HG03280 (cell line): Measurements from ENCODE around the gene FIGNL2.
"Not testable (repeated sequence)": the region's sequence is repeated elsewhere in the genome, so short reads cannot be mapped to it uniquely, and the experiment has no call there.

ENCODE experiments used
- ATAC-seq: cut with Tn5 transposase; IDR thresholded peaks from one replicate; pipeline ENCODE4 v1.9.1; 2021; ENCODE audit warnings: mild to moderate bottlenecking, moderate library complexity; ENCODE audit not compliant: unreplicated experiment

FIGNL2 gene

DNA sequence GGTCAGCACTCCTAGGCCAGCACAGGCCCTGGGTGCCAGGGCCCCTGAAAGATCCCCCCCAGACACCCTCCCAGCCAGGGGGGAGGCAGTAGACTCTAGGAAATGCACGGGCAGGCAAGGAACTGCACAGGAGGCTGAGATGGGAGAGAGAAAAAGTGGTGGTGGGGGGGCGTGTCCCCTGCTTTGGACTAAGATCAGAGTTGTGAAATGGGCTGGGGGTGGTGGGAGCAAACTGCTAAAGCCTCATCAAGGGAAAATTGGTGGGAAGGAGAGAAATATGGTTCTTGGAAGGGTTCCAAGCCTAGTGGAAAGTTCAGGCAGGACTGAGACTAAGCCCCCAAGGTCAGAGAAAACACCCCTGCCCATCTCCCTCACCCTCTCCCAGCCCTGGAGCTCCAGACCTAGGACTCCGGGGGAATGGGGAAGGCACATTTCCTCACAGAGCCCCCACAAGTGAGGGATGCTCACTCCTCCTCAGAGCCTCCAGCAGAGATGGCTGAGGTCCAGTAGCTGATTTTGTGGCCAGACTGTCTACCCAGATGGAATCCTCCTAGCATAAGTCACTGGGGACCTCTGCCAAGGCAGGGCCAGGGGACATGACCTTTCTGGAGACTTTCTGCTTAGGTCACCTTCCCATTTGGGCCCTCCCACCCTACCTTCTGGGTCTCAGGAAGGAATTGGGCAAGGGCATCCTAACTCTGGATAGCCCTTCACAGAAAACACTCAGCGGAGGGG, 29.8 kb downstream of the FIGNL2 start:
- ATAC-seq: no peak

DNA sequence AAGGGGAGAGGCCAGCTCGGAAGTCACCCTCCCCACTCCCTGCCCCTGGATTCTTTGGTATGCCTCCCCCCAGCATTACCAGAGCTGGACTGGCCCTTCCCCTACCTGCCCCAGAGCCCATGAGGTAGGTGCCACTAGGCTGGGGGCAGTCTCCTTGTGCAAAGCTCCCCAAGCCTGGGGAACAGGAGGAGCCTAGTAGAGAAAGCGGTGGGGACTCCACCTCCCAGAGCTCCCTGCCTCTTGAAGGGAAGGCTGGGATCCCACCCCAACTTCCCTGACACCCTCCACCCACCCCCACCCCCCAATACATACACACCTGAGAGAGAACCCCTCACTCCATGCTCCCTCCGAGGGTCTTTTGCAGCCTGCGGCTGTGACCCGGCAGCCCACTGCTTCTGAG, 30.4 kb downstream of the FIGNL2 start:
- no peak for ATAC-seq

DNA sequence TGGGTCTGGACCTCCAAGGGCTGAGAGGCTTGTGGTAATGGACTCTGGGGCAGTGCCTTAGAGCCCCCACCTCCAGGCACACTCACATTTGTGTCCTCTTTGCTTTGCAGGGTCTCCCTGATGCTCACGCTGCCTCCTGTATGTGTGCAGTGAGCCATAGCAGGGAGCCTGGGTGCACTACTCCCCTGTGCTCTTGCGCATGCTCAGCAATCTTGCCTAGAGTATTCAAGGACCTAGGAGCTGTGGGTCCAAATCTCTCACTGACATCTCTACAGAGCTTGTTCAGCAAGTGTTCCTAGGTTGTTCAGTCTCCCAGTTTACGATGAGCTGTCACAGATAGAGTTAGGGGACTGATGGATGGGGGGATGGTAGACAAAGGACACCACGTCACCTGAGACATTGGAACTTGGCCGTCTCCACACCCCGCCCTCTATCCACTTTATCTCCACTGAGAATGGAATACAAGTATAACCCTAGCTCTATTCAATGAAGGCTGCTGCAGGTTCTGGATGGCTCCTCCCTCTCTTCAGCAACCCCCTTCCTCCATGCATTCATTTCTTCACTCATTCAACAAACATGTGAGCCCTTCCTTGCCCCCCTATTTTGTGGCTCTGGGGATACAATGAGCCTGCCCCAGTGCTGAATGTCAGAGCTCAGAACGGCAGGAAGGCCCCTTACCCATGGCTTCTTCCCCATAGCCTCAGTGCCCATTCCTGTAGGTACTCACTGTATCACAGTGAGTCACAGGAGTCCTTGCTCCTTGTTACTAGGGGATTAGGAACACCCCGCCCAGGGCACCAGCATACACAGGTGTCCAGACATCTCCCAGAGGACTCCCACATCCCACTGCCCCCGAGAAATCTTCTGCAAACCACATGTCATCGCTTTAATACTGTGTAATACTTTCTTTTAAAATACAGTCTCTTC, 31.2 kb downstream of the FIGNL2 start:
- ATAC-seq: no peak

DNA sequence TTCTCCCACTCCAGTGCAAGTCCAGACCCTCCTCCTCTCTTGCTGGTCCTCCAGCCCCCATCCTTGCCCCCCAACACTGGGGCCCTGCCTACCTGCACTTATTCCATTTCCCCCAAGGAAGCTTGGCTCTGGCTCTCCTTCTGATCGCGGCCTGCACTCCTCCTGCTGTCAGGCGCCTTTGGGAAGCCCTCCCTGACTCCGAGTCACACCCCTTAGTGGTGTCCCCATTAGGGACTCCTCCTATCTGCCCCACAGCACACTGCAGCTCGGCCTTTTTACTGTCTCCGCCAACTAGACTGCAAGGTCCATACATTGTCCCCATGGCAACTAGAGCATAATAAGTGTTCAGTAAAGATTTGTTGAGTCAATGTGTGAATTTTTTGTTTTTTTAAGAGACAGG, 32.9 kb downstream of the FIGNL2 start:
- no peak for ATAC-seq

DNA sequence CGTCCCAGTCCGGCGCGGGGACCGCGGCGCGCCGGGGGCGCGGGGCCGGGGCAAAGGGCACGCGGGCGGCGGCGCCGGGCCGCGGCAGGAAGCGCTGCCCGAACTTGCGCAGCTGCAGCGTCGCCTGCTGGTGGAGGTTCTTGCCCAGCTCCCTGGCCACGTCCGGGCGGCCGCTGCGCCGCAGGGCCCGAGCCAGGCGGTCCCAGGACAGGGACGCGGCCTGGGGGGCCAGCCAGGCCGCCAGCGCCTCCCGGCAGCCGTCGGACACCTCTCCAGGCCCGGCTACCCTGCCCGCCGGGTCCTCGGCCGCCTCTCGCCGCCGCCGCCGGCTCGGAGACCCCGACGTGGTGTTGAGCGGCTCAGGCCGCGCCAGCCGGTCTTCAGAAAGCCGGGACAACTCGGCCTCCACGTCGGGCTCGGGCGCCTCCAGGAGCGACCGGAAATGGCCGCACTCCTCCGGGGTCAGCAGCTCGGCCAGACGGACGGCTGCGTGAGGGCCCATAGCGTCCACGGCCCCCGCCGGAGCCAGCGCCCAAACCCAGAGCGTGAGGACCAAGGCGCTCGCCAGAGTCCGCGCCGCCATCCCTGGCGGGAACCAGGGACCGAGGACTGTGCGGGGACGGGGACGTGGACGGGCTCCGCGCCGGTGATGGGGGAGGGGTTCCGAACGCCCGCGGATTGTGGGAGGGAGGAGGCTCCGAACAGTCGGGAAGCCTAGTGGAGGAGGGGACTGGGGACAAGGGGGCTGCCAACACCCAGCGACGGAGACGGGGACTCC, 34.0 kb downstream of the FIGNL2 start:
- ATAC-seq: no peak

DNA sequence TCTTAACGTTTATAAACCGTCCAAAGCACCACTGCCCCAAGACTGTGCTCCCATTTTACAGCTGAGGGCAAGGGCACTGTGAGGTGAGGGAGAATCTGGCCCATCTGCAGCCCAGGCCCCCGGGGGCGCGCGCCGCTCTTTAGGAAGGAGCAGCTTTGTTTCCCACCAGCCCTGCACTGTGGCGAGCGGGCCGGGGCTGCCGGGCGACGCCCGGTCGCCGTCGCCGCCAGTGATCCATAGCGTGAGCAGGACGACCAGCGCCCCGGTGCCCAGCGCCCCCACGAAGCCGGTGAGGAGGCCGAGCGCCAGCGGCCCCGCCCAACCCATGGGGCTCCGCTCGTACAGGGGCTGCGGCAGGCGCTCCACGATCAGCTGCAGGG, 34.6 kb downstream of the FIGNL2 start:
- no peak for ATAC-seq

DNA sequence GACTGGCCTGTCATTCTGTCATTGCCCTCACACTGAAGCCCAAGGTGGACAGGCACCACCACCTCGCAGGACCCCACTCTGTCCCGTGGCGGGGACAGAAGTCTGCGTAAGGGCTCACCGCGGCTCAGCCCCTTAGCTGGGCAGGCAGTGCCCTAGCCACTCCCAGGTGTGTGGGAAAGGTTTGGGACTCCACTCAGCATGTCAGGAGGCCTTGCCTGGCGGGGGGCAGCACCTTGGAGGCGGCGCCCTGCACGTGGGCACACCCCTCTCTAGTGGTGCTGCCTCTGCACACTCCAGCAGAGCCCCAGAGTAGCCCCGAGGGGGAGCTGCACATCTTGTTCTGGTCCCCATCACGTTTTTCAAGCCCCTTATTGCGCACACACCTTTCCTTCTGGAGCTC, 35.6 kb downstream of the FIGNL2 start:
- no peak for ATAC-seq

DNA sequence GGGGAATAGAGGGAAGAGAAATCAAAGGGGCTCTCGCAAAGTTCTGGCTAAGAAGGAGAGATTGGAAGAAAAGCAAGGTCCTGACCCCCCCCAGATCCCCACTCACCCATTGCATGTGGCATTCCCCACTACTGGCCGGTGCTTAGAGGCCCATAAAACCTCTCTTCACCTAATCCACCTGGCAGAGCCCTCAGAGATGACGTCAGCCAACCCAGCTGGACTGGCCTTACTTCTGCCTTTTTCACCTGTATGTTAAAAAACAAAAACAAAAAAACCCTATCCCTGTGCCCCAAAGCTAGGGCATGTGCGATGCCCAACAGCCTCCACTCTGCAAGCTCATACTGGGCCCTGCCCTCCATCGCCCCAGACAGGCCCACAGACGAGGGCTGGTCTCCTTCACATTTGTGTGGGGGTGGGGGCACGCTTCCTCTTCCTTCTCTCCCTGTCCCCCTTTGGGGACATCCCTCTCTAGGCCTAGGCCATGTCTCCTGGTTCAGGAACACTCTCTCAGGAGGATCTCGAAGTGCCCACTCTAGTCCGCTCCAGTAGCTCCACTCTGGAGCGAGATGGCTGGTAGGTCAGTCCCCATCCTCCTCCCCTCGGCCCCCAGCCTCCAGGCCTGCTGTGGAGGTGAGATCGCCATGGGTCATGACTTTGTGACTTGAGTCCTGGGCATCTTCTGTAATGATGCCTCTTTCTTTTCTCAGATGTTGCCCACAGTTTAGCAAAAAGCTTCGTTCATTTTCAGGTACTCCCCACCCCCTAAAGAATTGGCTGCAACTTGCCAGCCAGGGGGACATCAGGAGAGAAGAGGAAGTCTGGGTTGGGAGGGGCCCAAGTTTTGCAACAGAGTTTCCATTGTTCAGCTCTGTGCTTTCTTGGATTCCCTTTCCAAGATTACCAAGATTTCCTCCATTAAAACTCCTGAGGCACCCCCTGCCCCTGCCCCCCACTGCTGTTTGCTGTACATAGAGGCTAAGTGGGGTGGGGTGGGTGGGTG, 37.0 kb downstream of the FIGNL2 start:
- ATAC-seq: no peak

DNA sequence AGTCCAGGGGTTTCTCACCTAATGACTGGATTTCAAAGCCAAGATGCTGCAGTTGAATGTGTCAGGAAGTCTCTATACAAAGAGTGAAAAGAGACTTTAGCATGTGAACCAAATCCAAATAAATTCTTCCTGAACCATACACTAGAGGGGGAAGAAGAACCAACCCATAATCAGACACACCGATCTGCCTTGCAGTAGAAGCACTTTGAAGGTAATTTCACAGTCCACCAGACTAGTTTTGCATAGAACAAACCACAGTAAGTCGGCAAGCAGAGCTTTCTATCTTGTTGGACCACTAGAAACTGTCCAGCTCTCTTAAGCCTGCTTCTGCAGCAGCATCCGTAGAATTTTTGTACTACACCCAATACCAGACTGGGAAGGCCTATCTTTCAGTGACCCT, 39.3 kb downstream of the FIGNL2 start:
- ATAC-seq: no peak

DNA sequence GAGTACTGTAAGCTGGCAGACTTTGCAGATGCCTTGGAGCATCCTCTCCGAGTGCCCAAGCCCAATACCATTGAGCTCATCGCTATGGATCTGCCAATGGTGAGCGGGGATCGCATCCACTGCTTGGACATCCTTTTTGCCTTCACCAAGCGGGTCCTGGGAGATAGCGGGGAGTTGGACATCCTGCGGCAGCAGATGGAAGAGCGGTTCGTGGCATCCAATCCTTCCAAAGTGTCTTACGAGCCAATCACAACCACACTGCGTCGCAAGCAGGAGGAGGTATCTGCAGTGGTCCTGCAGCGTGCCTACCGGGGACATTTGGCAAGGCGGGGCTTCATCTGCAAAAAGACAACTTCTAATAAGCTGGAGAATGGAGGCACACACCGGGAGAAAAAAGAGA, 41.6 kb downstream of the FIGNL2 start:
- no peak for ATAC-seq

DNA sequence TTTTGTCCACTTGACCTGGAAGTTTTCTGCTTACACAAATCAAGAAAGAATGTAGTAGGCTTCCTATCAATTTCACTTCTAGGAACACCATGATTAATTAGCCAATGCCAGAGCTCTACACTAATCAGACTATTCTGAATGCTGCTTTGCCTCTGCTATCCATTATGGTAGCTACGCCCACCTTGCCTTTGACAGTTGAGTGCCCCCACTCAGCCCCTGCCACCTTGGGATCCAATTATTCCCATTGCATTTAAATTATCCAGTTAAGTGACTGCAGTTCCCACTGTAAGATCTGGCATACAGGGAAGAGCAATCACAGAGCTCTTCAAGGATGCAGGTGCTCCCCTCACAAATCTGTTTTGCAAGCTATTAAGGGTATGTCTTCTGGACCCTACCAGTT, 47.5 kb downstream of the FIGNL2 start:
- no peak for ATAC-seq

DNA sequence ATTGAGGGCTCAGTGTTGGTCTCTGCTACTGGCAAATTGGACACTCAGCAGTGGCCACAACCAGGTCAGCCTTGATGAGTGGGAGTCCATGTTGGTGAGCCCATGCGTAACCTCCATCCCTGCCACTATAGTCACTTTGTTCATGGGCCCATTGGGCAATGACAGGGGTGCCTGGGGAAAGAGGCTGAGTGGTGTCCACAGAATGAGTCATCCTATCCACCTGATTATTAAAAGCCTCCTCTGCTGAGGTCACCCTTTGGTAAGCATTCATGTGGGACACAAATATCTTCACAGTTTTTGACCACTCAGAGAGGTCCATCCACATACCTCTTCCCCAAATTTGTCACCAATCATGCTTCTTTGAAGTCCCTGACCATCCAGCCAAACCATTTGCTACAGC, 50.0 kb downstream of the FIGNL2 start:
- ATAC-seq: no peak

DNA sequence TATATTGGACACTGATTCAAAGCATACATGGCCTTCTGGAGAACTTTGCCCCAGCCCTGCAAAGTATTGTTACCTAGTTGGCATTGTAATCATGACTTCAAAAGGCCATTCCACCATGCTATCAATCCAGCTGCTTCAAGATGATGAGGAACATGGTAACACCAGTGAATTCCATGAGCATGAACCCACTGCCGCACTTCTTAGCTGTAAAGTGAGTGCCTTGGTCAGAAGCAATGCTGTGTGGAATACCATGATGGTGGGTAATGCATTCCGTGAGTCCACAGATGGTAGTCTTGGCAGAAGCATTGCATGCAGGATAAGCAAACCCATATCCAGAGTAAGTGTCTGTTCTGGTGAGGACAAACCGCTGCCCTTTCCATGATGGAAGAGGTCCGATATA, 50.5 kb downstream of the FIGNL2 start:
- ATAC-seq: not testable (repeated sequence)

DNA sequence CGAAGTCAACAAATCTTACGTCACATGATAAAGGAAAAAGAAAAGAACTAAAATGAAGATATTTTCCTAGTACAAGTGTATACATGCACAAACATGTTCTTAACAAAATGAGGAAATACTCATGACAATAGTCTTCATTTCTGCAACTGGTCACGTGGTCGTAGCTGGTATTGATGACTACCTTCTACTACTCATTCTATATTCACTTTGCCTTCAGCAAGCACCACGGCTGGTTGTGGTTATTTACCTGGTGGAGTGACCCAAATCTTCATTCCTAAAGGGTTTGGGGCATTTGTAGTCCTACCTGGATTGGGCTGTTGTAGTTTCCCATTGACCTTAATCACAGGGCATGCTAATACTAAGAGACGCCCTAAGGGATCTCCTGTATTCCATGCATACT, 51.2 kb downstream of the FIGNL2 start:
- ATAC-seq: no peak

DNA sequence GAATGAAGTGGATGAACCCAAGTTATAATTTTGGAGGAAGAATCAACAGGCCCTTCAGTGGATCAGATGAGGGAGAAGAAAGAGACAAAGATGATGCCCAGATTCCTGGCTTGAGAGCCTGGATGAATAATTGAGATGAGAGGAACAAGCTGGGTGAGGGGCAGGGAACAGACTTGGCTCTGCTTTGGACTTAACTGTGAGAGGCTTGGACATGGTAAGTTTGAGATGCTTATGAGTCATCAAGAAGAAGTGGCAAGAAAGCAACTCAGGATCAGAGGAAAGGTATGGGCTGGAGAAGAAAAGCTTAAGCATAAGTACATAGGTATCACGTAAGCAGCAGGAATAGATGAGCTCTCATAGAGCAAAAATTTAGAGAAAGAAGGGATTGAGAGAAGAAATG, 55.3 kb downstream of the FIGNL2 start:
- no peak for ATAC-seq

DNA sequence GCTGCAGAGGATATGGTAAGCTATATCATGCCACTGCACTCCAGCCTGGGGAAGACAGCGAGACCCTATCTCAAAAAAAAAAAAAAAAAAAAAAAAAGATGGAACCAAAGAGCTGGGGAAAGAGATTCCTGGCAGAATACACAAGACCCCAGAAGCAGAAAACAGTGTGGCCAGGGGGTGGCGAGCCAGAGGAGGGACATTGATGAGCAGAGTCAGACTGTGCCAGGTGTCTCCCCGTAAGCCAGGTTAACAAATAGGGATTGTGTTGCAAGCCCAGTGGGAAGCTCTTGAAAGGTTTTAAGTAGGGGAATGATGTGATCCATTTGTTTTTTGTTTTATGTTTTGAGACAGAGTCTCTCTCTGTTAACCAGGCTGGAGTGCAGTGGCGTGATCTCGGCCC, 56.1 kb downstream of the FIGNL2 start:
- no peak for ATAC-seq

DNA sequence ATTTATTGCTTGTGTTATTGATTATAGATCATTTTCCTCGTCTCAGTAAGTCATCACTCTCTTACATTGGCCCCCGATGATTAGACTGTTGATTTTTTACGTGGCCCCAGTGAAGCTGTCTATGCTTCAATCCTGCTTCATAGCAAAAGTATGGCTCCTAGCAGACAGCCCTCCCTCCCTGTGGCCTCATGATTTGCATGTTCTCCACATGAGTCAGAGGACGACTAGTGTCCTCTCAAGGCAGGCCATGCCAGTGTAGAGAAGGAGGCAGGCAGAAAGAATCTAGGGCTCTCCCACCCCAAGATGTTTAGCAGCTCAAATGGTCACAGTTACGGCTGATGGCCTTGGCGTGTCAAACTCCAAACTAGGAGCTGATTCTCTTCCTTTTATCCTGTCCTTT, 59.6 kb downstream of the FIGNL2 start:
- no peak for ATAC-seq

DNA sequence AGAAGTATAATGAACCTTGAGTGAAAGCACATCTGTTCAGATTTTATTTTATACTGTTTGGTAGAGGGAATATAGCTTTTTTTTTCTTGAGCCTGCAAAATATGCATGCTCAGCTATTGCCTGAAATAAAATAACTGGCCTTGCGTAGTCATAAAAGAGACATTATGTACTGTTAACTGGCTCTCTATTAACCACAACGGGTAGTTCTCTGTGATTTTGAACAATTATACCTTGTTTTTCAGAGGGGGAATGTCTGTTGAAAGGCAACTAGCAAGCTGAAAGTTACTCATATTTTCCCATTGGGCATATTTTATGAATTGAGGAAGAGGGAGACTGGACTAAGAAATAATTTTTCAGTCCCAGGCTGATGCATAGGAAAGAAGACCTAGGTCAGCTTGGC, 62.6 kb downstream of the FIGNL2 start:
- no peak for ATAC-seq

DNA sequence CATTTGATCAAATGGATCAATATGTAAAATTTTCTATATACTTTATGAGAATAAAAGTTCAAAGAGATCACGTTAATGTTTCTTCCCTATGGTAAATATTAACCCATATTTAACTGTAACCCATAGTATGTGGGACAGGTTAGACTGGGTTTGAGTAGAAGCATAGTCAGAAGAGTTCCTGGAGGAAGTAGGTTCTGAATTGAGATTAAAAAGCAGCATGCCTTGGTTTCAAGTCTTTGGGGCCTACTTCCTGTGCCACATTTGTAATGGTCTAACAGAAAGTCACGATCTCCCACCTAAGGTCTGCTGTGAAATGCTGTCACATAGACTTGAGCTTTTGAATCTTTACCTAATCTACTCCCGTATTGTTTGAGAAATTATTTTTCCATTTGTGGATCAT, 63.8 kb downstream of the FIGNL2 start:
- no peak for ATAC-seq

DNA sequence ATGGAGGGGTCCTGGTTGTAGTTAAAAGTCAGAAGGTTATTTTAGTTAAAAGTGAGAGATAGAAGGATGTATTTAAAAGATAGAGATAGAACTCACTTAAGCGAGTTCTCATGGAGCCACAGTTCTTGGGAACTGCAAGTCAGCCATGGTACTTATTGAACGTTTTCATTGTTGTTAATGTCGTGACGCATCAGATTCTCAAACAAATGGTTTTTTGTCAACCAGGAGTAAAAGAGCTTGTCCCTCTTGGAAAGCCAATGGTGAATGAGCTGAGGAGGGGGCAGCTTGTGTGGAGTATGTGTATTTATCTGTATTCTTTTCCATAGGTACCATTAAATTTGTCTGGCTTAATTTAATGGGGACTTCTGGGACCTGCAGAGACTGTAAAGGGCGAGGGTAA, 68.6 kb downstream of the FIGNL2 start:
- ATAC-seq: no peak
